Astrocyte (in vitro differentiated cells and primary cell): ENCODE measurements around the gene ATP2B2. TPM values are rescaled to one million over a fixed set of nuclear protein-coding genes. Genes with fewer than 3 reads are reported as not detected.

Experiments used
- DNase-seq: peaks from one replicate; pipeline ENCODE4 v3.0.0-alpha.2; 2010; ENCODE audit warnings: low read depth
- FAIRE-seq: peaks from 2 replicates; lab custom pipeline; 2011; peaks lifted over from hg19 to GRCh38; lab: Jason Lieb, UNC
- H2AFZ ChIP-seq: 2 replicates; pipeline ENCODE4 v1.6.0; 2012; ENCODE audit warnings: low read depth, low read length, inconsistent platforms
- H3K27ac ChIP-seq: 2 replicates; pipeline ENCODE4 v1.5.1; 2011; ENCODE audit warnings: low read depth, low read length, inconsistent platforms
- H3K27me3 ChIP-seq: 2 replicates; pipeline ENCODE4 v1.6.0; 2011; ENCODE audit warnings: low read length, inconsistent platforms; ENCODE audit not compliant: insufficient read depth
- H3K36me3 ChIP-seq: 2 replicates; pipeline ENCODE4 v1.5.1; 2011; ENCODE audit warnings: low read length, inconsistent platforms; ENCODE audit not compliant: insufficient read depth
- H3K4me1 ChIP-seq: 2 replicates; pipeline ENCODE4 v1.5.1; 2011; ENCODE audit warnings: low read length, inconsistent platforms; ENCODE audit not compliant: insufficient read depth
- H3K4me2 ChIP-seq: 2 replicates; pipeline ENCODE4 v1.6.0; 2012; ENCODE audit warnings: low read length, inconsistent platforms
- H3K4me3 ChIP-seq: 2 replicates; pipeline ENCODE4 v1.5.1; 2011; ENCODE audit warnings: low read depth, mild to moderate bottlenecking, low read length, inconsistent platforms; ENCODE audit not compliant: insufficient read depth
- H3K79me2 ChIP-seq: 2 replicates; pipeline ENCODE4 v1.6.0; 2012; ENCODE audit warnings: mild to moderate bottlenecking, low read length, inconsistent platforms; ENCODE audit not compliant: insufficient read depth
- H3K9ac ChIP-seq: 2 replicates; pipeline ENCODE4 v1.6.0; 2012; ENCODE audit warnings: mild to moderate bottlenecking, low read length, inconsistent platforms
- H3K9me3 ChIP-seq: 2 replicates; pipeline ENCODE4 v1.5.1; 2012; ENCODE audit warnings: low read depth, mild to moderate bottlenecking, low read length, inconsistent platforms; ENCODE audit not compliant: insufficient read depth
- H4K20me1 ChIP-seq: 2 replicates; pipeline ENCODE4 v1.6.0; 2012; ENCODE audit warnings: low read length, inconsistent platforms; ENCODE audit not compliant: insufficient read depth
- H3K27ac Mint-ChIP-seq: one replicate; pipeline ENCODE4 v1.8.0; 2021; ENCODE audit warnings: mild to moderate bottlenecking, mixed read lengths; ENCODE audit not compliant: unreplicated experiment
- H3K27me3 Mint-ChIP-seq: one replicate; pipeline ENCODE4 v1.8.0; 2021; ENCODE audit warnings: low read depth, mixed read lengths; ENCODE audit not compliant: unreplicated experiment
- H3K36me3 Mint-ChIP-seq: one replicate; pipeline ENCODE4 v1.8.0; 2021; ENCODE audit warnings: low read depth, mixed read lengths; ENCODE audit not compliant: unreplicated experiment
- H3K4me1 Mint-ChIP-seq: one replicate; pipeline ENCODE4 v1.8.0; 2021; ENCODE audit warnings: low read depth, mixed read lengths; ENCODE audit not compliant: unreplicated experiment
- H3K4me3 Mint-ChIP-seq: one replicate; pipeline ENCODE4 v1.8.0; 2021; ENCODE audit warnings: mild to moderate bottlenecking, moderate library complexity, mixed read lengths; ENCODE audit not compliant: unreplicated experiment
- H3K9me3 Mint-ChIP-seq: one replicate; pipeline ENCODE4 v1.8.0; 2021; ENCODE audit warnings: mild to moderate bottlenecking, mixed read lengths; ENCODE audit not compliant: unreplicated experiment
- CTCF ChIP-seq: IDR thresholded peaks from 2 replicates; pipeline ENCODE4 v1.5.1; 2011; ENCODE audit warnings: low read depth, mild to moderate bottlenecking, inconsistent platforms, low read length, moderate library complexity; ENCODE audit not compliant: insufficient read depth
- EZH2 ChIP-seq: IDR thresholded peaks from 2 replicates; pipeline ENCODE4 v1.6.1; 2012; ENCODE audit warnings: mild to moderate bottlenecking, low read length, inconsistent platforms; ENCODE audit not compliant: insufficient read depth
- total RNA-seq: library from RNA; stranded (reverse); gene quantifications from 2 replicates; pipeline ENCODE4 v1.2.1, GENCODE V29; 2021

ATP2B2 gene
- total RNA-seq, 1 donor from 2014 or later: 0.05 TPM

GRCh38 chr3:10343526-10343925 lies 161.9 kb downstream of the ATP2B2 start:
- H3K27me3 ChIP-seq: no peaks in the 10 kb centered on the region
- Mint-ChIP-seq H3K4me1 (no peaks in the 10 kb centered on the region), H3K27me3 (peaks cover 67% of the 10 kb centered on the region), H3K27ac (no peak overlapping the region), H3K36me3 (no peaks in the 10 kb centered on the region), H3K4me3 (no peak overlapping the region), H3K9me3 (no peaks in the 10 kb centered on the region)
- no peak overlapping the region for H3K4me2 ChIP-seq
- H4K20me1 ChIP-seq: no peaks in the 10 kb centered on the region
- no peak overlapping the region for H2AFZ ChIP-seq
- H3K9ac ChIP-seq: no peak overlapping the region
- H3K4me1 ChIP-seq: no peaks in the 10 kb centered on the region
- no peaks in the 10 kb centered on the region for H3K79me2 ChIP-seq
- H3K9me3 ChIP-seq: no peaks in the 10 kb centered on the region
- H3K36me3 ChIP-seq: no peaks in the 10 kb centered on the region
- TF ChIP-seq CTCF: no peak
- no peak for TF ChIP-seq EZH2
- DNase-seq: no peak
- H3K27ac ChIP-seq: no peak overlapping the region
- no peak overlapping the region for H3K4me3 ChIP-seq
- FAIRE-seq: no peak

GRCh38 chr3:10342781-10343180 lies 162.6 kb downstream of the ATP2B2 start:
- no peak for DNase-seq
- FAIRE-seq: no peak
- no peaks in the 10 kb centered on the region for H4K20me1 ChIP-seq
- H3K4me3 Mint-ChIP-seq: no peak overlapping the region
- H3K9ac ChIP-seq: no peak overlapping the region
- no peaks in the 10 kb centered on the region for H3K9me3 ChIP-seq
- no peak overlapping the region for H3K27ac ChIP-seq
- H3K9me3 Mint-ChIP-seq: no peaks in the 10 kb centered on the region
- peaks cover 62% of the 10 kb centered on the region for H3K27me3 Mint-ChIP-seq
- H3K79me2 ChIP-seq: no peaks in the 10 kb centered on the region
- H3K4me1 ChIP-seq: no peaks in the 10 kb centered on the region
- no peak overlapping the region for H3K27ac Mint-ChIP-seq
- TF ChIP-seq EZH2 (no peak), CTCF (no peak)
- no peaks in the 10 kb centered on the region for H3K27me3 ChIP-seq
- no peak overlapping the region for H2AFZ ChIP-seq
- no peaks in the 10 kb centered on the region for H3K36me3 Mint-ChIP-seq
- H3K4me1 Mint-ChIP-seq: no peaks in the 10 kb centered on the region
- no peak overlapping the region for H3K4me3 ChIP-seq
- no peaks in the 10 kb centered on the region for H3K36me3 ChIP-seq
- H3K4me2 ChIP-seq: no peak overlapping the region

- no peak for DNase-seq
- Histone ChIP-seq H3K36me3 (no peaks in the 10 kb centered on the region), H3K4me2 (no peak overlapping the region), H2AFZ (no peak overlapping the region), H3K27me3 (no peaks in the 10 kb centered on the region), H3K4me3 (no peak overlapping the region), H3K79me2 (no peaks in the 10 kb centered on the region), H3K9ac (no peak overlapping the region), H3K27ac (no peak overlapping the region), H4K20me1 (no peaks in the 10 kb centered on the region), H3K9me3 (no peaks in the 10 kb centered on the region), H3K4me1 (no peaks in the 10 kb centered on the region)
- Mint-ChIP-seq H3K36me3 (no peaks in the 10 kb centered on the region), H3K27ac (no peak overlapping the region), H3K4me3 (no peak overlapping the region), H3K9me3 (no peaks in the 10 kb centered on the region), H3K27me3 (peaks cover 54% of the 10 kb centered on the region), H3K4me1 (no peaks in the 10 kb centered on the region)
- FAIRE-seq: no peak
- TF ChIP-seq CTCF (no peak), EZH2 (no peak)
Observed at GRCh38 chr3:10341901-10342398, 163.4 kb downstream of the ATP2B2 start.
